Neuronal stem cell (in vitro differentiated cells): Measurements from ENCODE around the gene SDC1.

Experiments used
- DNase-seq: peaks from one replicate; pipeline ENCODE4 v3.0.0-alpha.2; 2013; ENCODE audit warnings: low spot score
- H2AFZ ChIP-seq: one replicate; pipeline ENCODE4 v1.6.1; 2013; ENCODE audit warnings: mild to moderate bottlenecking, low read length, inconsistent platforms
- H2AK5ac ChIP-seq: 2 replicates; pipeline ENCODE4 v1.6.1; 2013; ENCODE audit warnings: low read depth, mild to moderate bottlenecking, inconsistent platforms, low read length, moderate library complexity, mixed read lengths
- H2BK120ac ChIP-seq: 2 replicates; pipeline ENCODE4 v1.6.1; 2013; ENCODE audit warnings: low read depth, mild to moderate bottlenecking, inconsistent platforms, low read length, moderate library complexity, mixed read lengths
- H2BK12ac ChIP-seq: one replicate; pipeline ENCODE4 v1.6.1; 2013; ENCODE audit warnings: low read length, inconsistent platforms
- H2BK15ac ChIP-seq: 2 replicates; pipeline ENCODE4 v1.6.1; 2013; ENCODE audit warnings: mild to moderate bottlenecking, low read length, inconsistent platforms, mixed read lengths
- H2BK5ac ChIP-seq: one replicate; pipeline ENCODE4 v1.6.1; 2013; ENCODE audit warnings: inconsistent platforms, mild to moderate bottlenecking, low read length, moderate library complexity
- H3K14ac ChIP-seq: one replicate; pipeline ENCODE4 v1.6.1; 2013; ENCODE audit warnings: low read length, inconsistent platforms
- H3K18ac ChIP-seq: 2 replicates; pipeline ENCODE4 v1.6.1; 2013; ENCODE audit warnings: low read length, inconsistent platforms
- H3K23ac ChIP-seq: 2 replicates; pipeline ENCODE4 v1.6.1; 2013; ENCODE audit warnings: low read depth, mild to moderate bottlenecking, mixed read lengths, low read length, inconsistent platforms; ENCODE audit not compliant: poor library complexity
- H3K27ac ChIP-seq: replicated peaks from 3 replicates; pipeline ENCODE4 v1.5.1; 2013; ENCODE audit warnings: low read length, inconsistent platforms
- H3K27me3 ChIP-seq, 3 experiments: 2 replicates each; pipeline ENCODE4 v1.6.1; 2013; ENCODE audit warnings: low read length in 3 of 3, mild to moderate bottlenecking in 2 of 3, inconsistent platforms in 1 of 3, low read depth in 1 of 3, mixed read lengths in 1 of 3, moderate library complexity in 1 of 3; ENCODE audit not compliant: control insufficient read depth in 3 of 3, insufficient read depth in 3 of 3
- H3K36me3 ChIP-seq, 2 donors: replicated peaks in 1 of 2; 2 replicates each; pipeline ENCODE4 v1.6.1; 2013; ENCODE audit warnings: low read length in 2 of 2; ENCODE audit not compliant: control insufficient read depth in 2 of 2, insufficient read depth in 2 of 2
- H3K4ac ChIP-seq: 2 replicates; pipeline ENCODE4 v1.6.1; 2013; ENCODE audit warnings: inconsistent platforms, mild to moderate bottlenecking, low read length, moderate library complexity
- H3K4me1 ChIP-seq, 2 donors: 1 replicate in 1 of 2; 2 replicates in 1 of 2; pipeline ENCODE4 v1.6.1; 2013; ENCODE audit warnings: low read length in 2 of 2, low read depth in 1 of 2; ENCODE audit not compliant: control insufficient read depth in 2 of 2, insufficient read depth in 1 of 2
- H3K4me2 ChIP-seq: one replicate; pipeline ENCODE4 v1.6.1; 2013; ENCODE audit warnings: mild to moderate bottlenecking, low read length, inconsistent platforms; ENCODE audit not compliant: insufficient read depth, poor library complexity, severe bottlenecking
- H3K4me3 ChIP-seq, 2 donors: 2 replicates each; pipeline ENCODE4 v1.5.1; 2013; ENCODE audit warnings: low read length in 2 of 2, mild to moderate bottlenecking in 2 of 2, inconsistent platforms in 1 of 2, moderate library complexity in 1 of 2
- H3K79me1 ChIP-seq: one replicate; pipeline ENCODE4 v1.6.1; 2013; ENCODE audit warnings: low read depth, mild to moderate bottlenecking, inconsistent platforms, low read length, moderate library complexity
- H3K9ac ChIP-seq: one replicate; pipeline ENCODE4 v1.6.1; 2013; ENCODE audit warnings: mild to moderate bottlenecking, low read depth, low read length, inconsistent platforms; ENCODE audit not compliant: poor library complexity
- H3K9me3 ChIP-seq, 2 donors: replicated peaks in 1 of 2; 2 replicates each; pipeline versions ENCODE3 to v1.6.1; 2013; ENCODE audit warnings: low read length in 2 of 2, mild to moderate bottlenecking in 2 of 2, inconsistent platforms in 1 of 2, low read depth in 1 of 2, mixed read lengths in 1 of 2, moderate library complexity in 1 of 2; ENCODE audit not compliant: control insufficient read depth in 2 of 2, insufficient read depth in 1 of 2
- H4K8ac ChIP-seq: one replicate; pipeline ENCODE4 v1.6.1; 2013; ENCODE audit warnings: low read depth, mild to moderate bottlenecking, inconsistent platforms, low read length, moderate library complexity
- H4K91ac ChIP-seq: one replicate; pipeline ENCODE4 v1.6.1; 2013; ENCODE audit warnings: low read length, low read depth, mild to moderate bottlenecking, inconsistent platforms; ENCODE audit not compliant: poor library complexity
- WGBS, 2 donors: extraction: QIAGEN DNeasy Blood & Tissue Kit; methylation state at CpG; one replicate each; pipeline ENCODE4 v1.1.7; 2013; ENCODE audit warnings: missing lambda C conversion rate in 2 of 2, mixed read lengths in 1 of 2; ENCODE audit not compliant: insufficient read length in 2 of 2, insufficient replicate concordance in 1 of 2; ENCODE audit errors: extremely low coverage in 2 of 2; 5-methylcytosine and 5-hydroxymethylcytosine counted together

SDC1 gene

DNA sequence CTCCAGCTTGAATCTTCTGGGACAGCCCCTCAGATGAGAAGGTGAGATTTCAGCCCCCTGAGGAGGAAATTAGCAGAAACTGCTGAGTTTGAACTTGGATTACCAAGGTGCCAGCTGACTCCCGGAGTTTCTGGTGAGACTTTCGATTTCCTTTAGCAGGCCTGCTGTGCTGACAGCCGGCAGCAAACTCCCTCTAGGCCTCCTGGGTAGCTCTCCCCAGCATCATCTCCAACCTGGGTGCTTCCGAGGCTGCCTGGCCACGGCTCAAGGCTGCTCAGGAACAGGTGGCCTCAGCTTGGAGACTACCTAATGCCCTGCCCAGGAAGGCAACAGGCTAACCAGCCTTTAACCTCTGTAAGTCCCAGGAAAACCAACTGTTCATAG, 16.5 kb downstream of the SDC1 start:
- H3K4me2 ChIP-seq, result no peak overlapping the region
- no peak overlapping the region for H3K4ac ChIP-seq
- H2BK5ac ChIP-seq, result no peak overlapping the region
- peaks cover 12 to 16% of the 10 kb centered on the region in 2 donors for H3K4me1 ChIP-seq
- no peak overlapping the region for H3K27ac ChIP-seq
- no peak overlapping the region for H3K9ac ChIP-seq
- no peaks in the 10 kb centered on the region for H3K27me3 ChIP-seq
- peak overlapping the region; percentile 60 for H3K23ac ChIP-seq
- peaks cover 21% of the 10 kb centered on the region for H3K79me1 ChIP-seq
- H3K14ac ChIP-seq, result no peak overlapping the region
- no peak overlapping the region for H2BK120ac ChIP-seq
- no CpG with 5 or more reads among the region's 5 CpGs for WGBS, 2 donors
- no peak overlapping the region for H3K4me3 ChIP-seq
- H3K18ac ChIP-seq, result no peak overlapping the region
- peaks cover 26 to 32% of the 10 kb centered on the region in 2 donors for H3K36me3 ChIP-seq
- no peak for DNase-seq
- H4K8ac ChIP-seq, result no peak overlapping the region
- no peak overlapping the region for H4K91ac ChIP-seq
- peaks cover 0 to 3% of the 10 kb centered on the region in 2 donors for H3K9me3 ChIP-seq
- H2BK12ac ChIP-seq, result no peak overlapping the region
- no peak overlapping the region for H2BK15ac ChIP-seq
- no peak overlapping the region for H2AFZ ChIP-seq
- no peak overlapping the region for H2AK5ac ChIP-seq

DNA sequence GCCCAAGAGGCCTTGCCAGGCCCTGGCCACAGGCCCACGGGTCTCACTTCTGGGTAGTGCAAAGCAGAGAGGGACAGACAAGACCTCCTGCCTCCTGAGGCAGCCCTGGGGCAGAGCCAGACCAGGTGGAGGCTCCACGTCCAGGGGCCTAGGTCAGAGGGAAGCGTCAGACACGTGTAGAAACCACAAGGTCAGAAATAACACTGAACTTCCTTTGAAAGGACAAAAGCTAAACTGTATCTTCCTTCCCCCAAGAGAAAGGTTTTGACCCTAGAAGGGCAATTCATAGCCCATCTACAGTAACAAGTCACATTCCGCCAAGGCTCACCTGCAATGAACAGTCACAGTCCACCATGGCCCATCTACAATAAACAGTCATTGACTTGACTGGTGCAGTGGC, 17.9 kb downstream of the SDC1 start:
- peaks cover 2 to 11% of the 10 kb centered on the region in 2 donors for H3K4me1 ChIP-seq
- peaks cover 12% of the 10 kb centered on the region for H3K79me1 ChIP-seq
- no CpG with 5 or more reads among the region's 5 CpGs for WGBS, 2 donors
- H3K4me3 ChIP-seq, result no peak overlapping the region
- H3K27me3 ChIP-seq, result no peaks in the 10 kb centered on the region
- no peak overlapping the region for H3K4ac ChIP-seq
- no peak overlapping the region for H2BK15ac ChIP-seq
- H3K4me2 ChIP-seq, result no peak overlapping the region
- H3K23ac ChIP-seq, result peak overlapping the region; percentile 16
- H4K8ac ChIP-seq, result no peak overlapping the region
- H4K91ac ChIP-seq, result no peak overlapping the region
- H3K9me3 ChIP-seq, result peaks cover 0 to 9% of the 10 kb centered on the region in 2 donors
- no peak overlapping the region for H3K9ac ChIP-seq
- H2BK5ac ChIP-seq, result no peak overlapping the region
- peaks cover 38 to 46% of the 10 kb centered on the region in 2 donors for H3K36me3 ChIP-seq
- H3K14ac ChIP-seq, result no peak overlapping the region
- no peak overlapping the region for H2BK12ac ChIP-seq
- no peak overlapping the region for H2BK120ac ChIP-seq
- peak overlapping the region; percentile 67 for H3K18ac ChIP-seq
- H3K27ac ChIP-seq, result no peak overlapping the region
- no peak overlapping the region for H2AFZ ChIP-seq
- no peak for DNase-seq
- no peak overlapping the region for H2AK5ac ChIP-seq

DNA sequence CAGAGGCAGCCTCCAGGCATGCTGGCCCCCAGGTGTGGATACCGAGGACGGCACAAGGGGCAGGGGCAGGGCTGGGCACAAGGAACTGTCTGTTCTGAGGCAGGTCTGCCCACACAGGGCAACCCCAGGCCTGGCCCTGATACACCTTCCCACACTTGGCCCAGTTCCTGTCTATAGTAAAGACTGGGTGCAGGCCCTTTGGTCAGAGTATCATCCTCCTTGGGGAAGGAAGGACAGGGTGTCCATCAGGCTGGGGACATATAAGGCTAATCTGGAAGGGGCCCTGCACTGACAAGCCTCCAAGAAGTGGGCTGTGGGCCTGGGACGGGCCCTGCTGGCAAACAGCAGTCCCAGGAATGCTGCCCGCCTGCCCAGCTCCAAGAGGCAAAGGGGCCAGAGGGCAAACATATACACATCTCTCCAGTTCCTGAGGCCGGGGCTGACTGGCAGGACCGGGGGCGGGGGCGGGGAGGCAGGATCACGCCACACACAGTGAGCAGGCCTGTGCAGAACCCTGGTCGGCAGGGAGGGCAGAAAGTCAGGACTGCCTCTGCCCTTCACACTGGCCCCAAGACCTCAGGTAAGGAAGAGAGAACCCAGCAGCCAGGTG, 18.9 kb downstream of the SDC1 start:
- no peak overlapping the region for H3K9ac ChIP-seq
- no peak overlapping the region for H2BK120ac ChIP-seq
- H3K4me1 ChIP-seq, result peaks cover 0 to 4% of the 10 kb centered on the region in 2 donors
- H3K4me2 ChIP-seq, result no peak overlapping the region
- no peak for DNase-seq
- peak overlapping the region; percentile 48 for H4K8ac ChIP-seq
- peaks cover 7% of the 10 kb centered on the region for H3K79me1 ChIP-seq
- H3K14ac ChIP-seq, result no peak overlapping the region
- H3K4me3 ChIP-seq, result no peak overlapping the region
- H3K36me3 ChIP-seq, result peaks cover 43 to 57% of the 10 kb centered on the region in 2 donors
- peak overlapping the region; percentile 6 for H2BK5ac ChIP-seq
- no peak overlapping the region for H4K91ac ChIP-seq
- H2BK15ac ChIP-seq, result no peak overlapping the region
- WGBS, 2 donors, result no CpG with 5 or more reads among the region's 10 CpGs
- H3K27ac ChIP-seq, result no peak overlapping the region
- H2AK5ac ChIP-seq, result no peak overlapping the region
- H3K9me3 ChIP-seq, result peaks cover 0 to 9% of the 10 kb centered on the region in 2 donors
- no peak overlapping the region for H3K23ac ChIP-seq
- H2BK12ac ChIP-seq, result no peak overlapping the region
- H3K18ac ChIP-seq, result peak overlapping the region; percentile 44
- H3K4ac ChIP-seq, result no peak overlapping the region
- H3K27me3 ChIP-seq, result no peaks in the 10 kb centered on the region
- H2AFZ ChIP-seq, result no peak overlapping the region

DNA sequence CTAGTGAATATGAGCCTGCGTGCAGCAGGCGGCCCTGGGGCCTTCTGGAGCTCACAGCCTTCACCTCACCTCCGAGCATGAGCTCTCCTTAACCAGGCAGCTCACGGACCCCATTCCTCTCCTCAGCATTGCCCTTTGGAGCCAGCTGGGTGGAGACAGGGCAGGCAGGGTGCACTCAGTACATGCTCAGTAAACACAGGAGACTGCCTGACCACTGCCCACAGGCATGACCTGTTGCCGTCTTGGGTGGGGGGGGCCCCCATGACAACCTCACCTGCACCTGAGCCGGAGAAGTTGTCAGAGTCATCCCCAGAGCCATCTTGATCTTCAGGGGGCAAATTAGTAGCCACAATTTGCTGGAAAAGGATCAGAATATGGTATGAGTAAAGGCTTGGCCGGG, 19.9 kb downstream of the SDC1 start:
- no CpG with 5 or more reads among the region's 7 CpGs for WGBS, 2 donors
- no peak overlapping the region for H2BK120ac ChIP-seq
- peaks cover 47 to 56% of the 10 kb centered on the region in 2 donors for H3K36me3 ChIP-seq
- H3K4me2 ChIP-seq, result no peak overlapping the region
- H2AK5ac ChIP-seq, result peak overlapping the region; percentile 72
- H3K14ac ChIP-seq, result no peak overlapping the region
- DNase-seq, result no peak
- no peak overlapping the region for H2BK5ac ChIP-seq
- no peak overlapping the region for H3K23ac ChIP-seq
- H2AFZ ChIP-seq, result no peak overlapping the region
- H3K4me3 ChIP-seq, result no peak overlapping the region
- peaks cover 0 to 9% of the 10 kb centered on the region in 2 donors for H3K9me3 ChIP-seq
- H3K79me1 ChIP-seq, result peaks cover 7% of the 10 kb centered on the region
- no peaks in the 10 kb centered on the region for H3K27me3 ChIP-seq
- no peak overlapping the region for H3K18ac ChIP-seq
- no peak overlapping the region for H4K8ac ChIP-seq
- H3K9ac ChIP-seq, result peak overlapping the region; percentile 51
- no peak overlapping the region for H3K27ac ChIP-seq
- H3K4me1 ChIP-seq, result peaks cover 0 to 3% of the 10 kb centered on the region in 2 donors
- no peak overlapping the region for H2BK12ac ChIP-seq
- H4K91ac ChIP-seq, result no peak overlapping the region
- no peak overlapping the region for H2BK15ac ChIP-seq
- no peak overlapping the region for H3K4ac ChIP-seq
